Activated T-cell treated with anti-CD3 and anti-CD28 coated beads for 4 hours (primary cell): ENCODE results near the gene CLSTN1.
"Not testable (repeated sequence)": the region's sequence is repeated elsewhere in the genome, so short reads cannot be mapped to it uniquely, and the experiment has no call there.

ENCODE experiments used
- DNase-seq: peaks from one replicate; pipeline ENCODE4 v3.0.0-alpha.2; 2020

CLSTN1 gene

DNA sequence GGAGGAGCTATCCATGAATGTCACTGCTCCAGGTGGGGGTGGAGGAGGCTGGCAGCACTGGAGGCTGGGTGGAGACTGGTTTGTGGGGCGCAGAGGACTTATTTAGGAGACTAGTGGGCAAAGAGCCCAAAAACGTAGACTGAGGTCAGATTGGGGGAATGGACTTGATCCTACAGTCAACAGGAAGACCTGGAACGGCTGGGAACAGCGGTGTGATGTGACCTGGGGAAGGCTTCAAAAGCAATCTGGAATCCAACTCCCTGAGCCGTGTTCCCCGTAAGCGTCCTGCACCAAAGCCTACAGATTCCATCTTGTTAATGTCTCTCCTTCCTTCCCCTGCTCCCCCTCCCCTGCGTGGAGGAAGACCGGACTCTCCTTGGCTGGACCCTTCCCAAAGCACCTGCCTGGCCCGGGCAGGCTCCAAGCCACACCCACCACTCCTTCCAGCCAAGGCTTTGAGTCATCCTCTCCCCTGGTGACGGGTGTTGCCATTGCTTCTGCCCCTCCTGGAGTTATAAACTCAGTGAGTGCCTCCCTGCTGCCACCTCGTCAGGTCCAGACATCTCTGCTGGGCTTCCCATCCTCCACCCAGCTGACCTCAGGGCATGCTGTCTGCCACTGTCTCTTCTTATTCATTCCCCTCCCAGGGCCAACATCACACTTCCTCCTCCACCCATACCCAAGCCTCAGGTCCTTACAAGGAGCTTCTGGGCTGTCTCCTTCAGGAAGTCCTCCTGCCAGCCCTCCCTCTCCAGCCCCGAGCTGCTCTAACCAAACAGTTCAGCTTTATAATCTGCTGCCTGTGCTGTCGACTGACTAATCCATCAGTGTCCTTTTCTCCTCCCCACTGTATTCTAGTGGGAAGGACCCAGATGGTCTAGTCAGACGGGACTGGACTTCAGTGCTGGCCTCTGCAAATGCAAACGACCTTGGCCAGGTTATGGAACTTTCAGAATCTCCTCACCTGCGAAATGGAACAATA is 1.6 kb upstream of the CLSTN1 start:
- DNase-seq: no peak

DNA sequence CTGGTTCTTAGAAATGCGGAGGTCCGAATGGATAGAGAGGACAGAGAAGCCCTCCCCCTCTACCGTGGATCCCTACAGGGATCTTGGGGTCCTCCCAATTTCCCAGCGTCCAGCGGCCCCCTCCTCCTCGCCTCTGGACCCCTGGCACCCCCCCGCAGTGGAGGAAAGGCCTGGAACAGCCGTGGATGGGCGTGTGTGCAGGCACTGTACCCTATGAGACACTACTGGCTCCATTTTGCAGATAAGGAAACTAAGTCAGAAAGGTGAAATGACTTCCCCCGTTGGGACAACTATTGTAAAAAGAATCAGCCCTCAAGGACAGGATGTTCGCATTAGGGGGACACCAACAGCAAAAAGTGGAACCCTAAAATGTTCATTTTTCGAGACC is 931 bp upstream of the CLSTN1 start:
- no peak for DNase-seq

DNA sequence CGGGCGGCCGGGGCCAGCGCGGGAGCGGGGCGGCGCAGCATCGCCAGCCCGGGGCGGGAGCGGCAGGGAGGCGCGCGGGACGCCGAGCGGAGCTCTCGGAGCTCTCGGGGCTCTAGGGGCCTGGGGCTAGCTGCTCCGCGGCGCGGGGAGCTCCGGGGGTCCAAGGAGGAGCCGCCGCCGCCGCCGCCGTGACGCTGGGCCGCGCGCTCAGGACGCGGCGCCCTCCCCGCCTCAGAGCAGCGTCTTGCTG is 147 bp downstream of the CLSTN1 start:
- DNase-seq: no peak

DNA sequence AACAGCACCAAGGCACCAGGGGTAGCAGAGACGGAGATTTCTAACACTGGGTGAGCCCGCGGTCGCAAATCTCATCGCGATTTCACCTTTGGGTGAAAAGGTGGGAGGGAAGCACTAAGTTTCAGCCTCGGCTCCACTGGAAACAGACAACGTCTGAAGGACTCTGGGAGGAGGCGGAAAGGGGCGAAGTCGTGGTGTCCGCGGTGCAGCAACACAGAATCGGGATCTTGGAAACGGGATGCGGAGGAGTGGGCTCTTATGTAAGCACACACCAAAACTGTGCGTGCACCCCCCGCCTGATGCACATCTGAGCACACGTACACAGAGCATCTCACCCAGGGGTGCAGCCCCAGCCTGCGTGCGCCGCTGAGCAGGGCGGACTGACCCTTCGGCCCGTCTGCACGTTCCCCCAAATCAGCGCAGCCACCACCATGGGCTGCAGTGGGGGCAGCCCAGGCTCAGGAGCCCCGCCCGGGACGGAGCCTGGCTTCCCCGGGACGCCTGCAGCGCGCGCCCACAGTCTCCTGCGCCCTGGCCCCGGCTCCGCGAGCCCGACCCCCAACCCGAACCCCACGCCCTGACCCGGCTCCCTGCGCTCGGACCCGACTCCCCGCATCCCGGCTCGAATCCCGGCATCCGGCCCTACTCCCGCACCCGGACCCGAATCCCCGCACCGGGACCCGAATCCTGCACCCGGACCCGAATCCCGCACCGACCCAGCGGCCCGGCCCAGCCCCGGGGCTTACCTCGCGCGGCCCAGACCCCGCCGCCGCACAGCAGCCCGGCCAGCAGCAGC is 670 bp downstream of the CLSTN1 start:
- DNase-seq: no peak

DNA sequence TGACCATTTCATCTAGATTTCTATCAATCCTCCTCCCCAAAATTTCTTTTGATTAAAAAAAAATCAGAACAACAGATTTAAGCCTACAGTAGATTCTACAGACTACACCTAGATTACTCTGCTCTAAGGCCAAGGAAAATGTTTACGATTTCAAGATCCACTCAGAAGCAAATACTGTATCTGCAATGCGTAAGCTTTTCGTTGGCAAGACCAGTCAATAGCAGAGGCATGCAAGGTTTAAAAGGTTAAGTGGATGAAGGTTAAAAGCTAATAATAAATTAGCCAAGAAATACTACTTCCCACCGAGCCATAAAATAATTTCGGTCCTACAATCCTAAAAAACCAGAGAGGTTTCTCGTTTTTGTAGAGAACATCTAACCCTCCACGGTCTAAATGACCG is 1.3 kb downstream of the CLSTN1 start:
- no peak for DNase-seq

DNA sequence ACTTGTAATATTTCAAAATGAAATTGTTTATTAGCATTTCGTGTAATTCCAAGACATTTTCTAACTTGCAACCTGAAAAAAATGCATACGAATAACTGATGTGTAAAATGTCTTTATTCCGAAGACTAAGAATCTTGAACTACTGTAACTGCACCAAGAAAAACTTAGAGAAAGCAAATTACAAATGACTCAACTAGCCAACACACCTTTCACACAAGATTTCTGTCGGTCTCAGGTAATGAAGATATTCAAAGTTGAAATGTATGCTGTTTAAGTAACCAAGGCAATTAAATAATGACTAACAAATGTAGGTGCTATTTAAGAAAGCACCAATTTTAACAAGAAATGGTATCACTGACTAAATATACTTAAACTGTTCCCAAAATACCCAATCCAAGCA is 2.1 kb downstream of the CLSTN1 start:
- DNase-seq: no peak

DNA sequence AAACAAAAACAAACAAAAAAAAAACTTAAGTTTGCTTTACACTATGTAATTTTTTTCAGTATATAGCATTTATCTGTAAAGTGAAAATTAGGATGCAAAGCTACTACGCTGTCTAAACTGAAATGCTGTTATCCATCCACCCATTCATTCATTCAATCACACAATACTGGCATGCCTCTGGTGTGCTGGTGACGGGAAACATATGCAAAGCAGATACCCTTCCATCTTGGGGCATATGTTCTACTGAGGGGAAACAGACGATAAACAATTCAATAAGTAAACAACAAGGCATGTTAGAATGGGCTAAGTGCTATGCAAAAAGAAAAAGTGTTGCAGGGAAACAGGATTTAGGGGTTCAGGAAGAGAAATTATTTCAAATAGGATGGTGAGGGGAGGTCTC is 3.2 kb downstream of the CLSTN1 start:
- no peak for DNase-seq

DNA sequence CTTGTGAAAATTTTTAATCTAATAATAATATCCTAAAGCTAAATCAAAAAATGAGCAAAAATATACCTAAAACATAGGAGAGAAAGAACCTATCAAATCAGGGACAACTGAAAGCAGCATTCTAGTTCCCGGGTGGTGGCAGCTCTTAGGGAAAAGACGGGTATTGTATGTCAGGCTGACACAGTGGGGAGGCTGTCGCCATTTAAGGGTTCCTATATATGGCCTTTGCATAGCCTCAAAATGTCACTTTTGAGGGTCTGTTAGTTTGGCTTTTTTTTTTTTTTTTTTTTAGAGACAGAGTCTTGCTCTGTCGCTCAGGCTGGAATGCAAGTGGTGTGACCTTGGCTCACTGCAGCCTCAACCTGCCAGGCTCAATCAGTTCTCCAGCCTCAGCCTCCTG is 6.0 kb downstream of the CLSTN1 start:
- DNase-seq: no peak

DNA sequence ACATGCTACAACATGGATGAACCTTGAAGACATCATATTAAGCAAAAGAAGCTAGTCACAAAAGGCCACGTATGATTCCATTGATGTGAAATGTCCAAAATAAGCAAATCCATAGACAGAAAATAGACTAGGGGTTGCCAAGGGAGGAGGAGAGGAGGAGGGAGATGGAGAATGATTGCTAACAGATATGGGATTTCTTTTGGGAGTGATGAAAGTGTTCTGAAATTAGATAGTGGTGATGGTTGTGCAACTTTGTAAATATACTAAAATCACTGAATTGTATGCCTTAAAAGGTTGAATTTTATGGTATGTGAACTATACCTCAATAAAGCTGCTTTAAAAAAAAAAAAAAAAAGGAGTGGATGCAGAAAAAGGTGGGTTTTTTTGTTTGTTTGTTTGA is 7.6 kb downstream of the CLSTN1 start:
- DNase-seq: no peak

DNA sequence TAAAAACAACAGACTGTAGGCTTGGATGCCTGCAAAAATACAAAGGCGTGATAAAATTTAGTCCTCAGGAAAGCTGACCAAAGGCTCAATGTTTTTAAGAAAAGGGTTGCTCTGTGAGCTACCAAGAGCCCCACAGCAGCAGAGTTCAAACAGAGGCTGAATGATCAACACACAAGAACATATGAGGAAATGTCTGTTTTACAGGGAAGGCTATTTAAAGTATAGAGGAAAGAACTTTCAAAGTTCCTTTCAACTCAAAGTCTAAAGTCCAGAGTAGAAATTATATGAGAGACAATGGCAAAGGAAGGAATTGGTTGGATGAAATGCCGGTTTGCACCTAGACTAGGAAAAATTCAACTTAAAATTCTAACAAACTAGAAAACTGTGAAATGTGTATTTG is 8.6 kb downstream of the CLSTN1 start:
- no peak for DNase-seq

DNA sequence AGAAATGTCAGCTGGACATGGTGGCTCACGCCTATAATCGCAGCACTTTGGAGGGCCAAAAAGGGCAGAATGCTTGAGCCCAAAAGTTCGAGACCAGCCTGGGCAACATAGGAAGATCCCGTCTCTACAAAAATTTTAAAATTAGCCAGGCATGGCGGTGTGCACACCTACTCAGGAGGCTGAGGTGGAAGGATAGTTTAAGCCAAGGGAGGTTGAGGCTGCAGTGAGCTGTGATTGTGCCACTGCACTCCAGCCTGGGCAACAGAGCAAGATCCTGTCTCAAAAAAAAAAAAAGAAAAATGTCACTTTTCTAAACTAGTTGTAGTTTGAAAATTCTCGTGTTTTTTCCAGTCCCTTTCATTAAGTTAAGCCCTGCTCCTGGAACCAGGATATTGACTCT is 9.1 kb downstream of the CLSTN1 start:
- no peak for DNase-seq

DNA sequence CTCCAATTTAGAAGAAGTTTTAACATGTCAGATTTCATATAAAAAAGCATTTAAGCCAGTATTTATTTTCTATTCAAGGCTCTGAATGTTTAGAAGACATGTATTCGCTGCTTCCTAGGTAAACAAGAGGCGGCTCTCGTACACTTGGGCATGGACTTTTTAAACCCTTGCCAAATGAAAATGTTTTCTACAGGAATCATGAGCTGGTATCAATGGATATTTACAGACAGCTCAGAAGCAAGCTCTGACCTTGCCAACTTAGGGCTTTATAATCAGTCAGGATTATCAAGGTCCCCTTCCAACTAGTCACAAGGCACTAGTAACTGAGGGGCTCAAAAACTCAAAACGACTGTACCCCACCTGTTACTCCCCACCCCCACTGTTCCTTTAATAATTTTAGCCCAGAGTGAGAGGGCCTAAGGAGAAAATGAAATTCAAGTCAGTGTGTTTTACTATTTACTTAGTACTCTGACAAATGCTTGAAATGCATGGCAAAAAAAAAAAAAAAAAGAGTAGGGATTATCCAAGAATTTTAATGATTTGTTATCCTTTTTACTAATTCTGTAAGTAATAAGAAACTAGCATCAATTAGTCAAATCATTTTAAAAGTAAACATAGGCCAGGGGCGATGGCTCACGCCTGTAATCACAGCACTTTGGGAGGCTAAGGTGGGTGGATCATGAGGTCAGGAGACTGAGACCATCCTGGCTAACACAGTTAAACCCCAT is 12.4 kb downstream of the CLSTN1 start:
- DNase-seq: no peak

DNA sequence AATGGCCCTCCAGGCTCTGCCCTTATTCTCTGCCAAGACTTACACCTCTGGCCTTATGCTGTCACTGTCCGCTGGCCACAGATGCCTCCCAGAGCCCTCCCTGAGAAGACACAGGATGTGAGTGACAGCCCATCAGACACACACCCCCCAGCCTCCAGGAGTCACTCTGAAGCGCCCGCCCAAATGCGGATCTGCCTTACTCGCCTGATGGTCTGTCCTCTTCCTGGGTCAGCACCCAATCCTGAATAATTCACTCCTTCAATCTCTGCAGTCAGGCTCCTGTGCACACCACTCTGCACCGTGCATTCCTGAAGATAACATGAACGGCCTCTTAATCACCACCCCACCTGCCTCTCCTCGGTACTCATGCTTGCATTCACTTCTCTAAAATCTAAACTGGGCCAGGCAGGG is 14.7 kb downstream of the CLSTN1 start:
- no peak for DNase-seq

DNA sequence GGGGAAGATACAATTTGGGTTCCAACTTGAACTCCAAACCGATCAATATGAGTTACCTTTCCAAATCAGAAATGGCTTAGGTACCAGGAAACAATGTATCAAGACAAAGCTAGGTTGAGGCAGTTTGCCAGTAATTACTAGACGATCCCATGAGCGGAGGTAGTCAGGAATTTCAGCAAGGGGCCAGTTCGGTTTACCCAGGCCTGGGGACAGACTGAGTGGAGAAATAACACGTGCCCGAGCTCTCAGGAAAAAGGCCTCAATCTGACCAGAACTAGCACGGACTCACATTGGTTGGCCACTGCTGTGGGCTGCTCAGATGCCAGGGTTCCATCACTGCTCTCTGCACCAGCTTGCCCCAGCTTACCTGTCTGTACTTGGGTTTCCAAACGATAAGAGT is 15.3 kb downstream of the CLSTN1 start:
- no peak for DNase-seq

DNA sequence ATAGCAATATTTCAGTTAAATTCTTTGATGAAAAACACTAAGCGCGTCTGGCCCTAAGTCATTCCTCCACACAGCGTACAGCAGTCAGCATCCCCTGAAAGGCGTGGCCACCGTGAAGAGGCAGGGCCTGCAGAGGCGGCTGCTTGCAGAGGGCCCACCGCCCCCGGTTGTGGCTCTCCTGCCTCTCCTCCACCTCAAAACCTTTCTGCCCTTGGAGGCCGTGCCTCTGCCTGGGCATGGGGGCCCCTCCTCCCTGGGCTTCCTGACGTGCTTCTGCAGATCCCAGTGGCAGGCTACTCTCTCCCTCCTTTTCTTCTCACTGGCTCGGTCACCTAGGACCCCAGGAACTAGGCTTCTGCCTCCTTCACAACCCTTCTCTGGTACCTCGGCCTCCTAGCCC is 16.2 kb downstream of the CLSTN1 start:
- DNase-seq: no peak

DNA sequence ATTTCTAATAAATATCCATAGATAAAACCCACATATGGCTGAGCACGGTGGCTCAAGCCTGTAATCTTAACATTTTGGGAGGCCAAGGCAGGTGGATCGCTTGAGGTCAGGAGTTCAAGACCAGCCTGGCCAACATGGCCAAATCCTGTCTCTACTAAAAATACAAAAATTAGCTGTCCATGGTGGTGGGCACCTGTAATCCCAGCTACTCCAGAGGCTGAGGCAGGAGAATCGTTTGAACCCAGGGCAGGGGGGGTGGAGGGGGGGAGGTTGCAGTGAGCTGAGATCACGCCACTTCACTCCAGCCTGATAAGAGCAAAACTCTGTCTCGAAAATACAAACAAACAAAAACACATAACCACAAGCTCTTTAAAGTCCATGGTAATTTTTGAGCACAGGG is 17.8 kb downstream of the CLSTN1 start:
- not testable (repeated sequence) for DNase-seq

DNA sequence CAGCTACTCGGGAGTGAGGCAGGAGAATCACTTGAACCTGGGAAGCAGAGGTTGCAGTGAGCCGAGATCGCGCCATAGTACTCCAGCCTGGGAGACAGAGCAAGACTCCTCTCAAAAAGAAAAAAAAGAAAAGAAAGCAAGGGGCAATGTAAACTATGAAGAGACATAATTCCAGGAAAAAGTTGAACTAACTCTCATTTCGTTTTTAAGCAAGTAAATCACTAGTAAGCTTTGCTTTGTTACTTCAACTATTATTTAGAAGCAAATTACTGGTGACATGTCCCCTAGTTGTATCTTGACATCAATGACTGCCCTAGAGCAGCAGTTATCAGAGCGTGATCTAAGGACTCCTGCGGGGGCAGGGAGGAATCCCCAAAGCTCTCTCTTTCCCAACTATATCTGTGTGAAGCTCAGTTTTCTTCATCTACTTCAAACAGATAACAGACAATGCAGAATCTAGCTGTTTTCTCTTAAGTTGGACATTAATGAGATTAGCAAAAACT is 18.7 kb downstream of the CLSTN1 start:
- DNase-seq: no peak

DNA sequence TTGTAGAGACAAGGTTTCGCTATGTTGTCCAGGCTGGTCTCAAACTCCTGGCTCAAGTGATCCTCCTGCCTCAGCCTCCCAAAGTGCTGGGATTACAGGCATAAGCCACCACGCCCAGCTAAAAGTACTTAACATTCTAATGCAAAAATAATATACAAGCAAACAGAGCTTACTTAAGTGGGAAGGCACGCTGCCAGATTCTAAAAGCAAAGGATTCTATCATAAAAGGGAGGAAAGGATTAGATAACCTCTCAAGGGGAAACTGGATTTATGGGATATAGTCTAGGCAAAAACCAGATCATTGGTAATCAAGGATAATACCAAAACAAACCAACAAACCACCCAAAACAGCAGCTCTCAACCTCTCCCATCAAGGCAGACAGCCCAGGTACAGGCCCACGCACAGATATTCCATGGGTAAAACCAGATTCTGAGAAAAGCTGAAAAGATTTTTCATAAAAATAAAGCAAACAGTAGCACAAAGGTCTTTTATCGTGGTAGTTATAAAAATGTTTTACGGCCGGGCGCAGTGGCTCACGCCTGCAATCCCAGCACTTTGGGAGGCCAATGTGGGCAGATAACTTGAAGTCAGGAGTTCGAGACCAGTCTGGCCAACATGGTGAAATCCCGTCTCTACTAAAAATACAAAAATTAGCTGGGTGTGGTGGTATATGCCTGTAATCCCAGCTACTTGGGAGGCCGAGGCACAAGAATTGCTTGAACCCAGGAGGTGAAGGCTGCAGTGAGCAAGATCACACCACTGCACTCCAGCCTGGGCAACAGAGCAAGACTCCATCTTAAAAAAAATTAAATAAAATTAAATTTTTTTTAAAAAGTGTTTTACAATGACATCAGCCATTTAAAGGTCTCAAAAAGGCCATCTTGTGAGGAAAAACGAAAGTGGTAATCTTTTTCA is 20.5 kb downstream of the CLSTN1 start:
- DNase-seq: not testable (repeated sequence)

DNA sequence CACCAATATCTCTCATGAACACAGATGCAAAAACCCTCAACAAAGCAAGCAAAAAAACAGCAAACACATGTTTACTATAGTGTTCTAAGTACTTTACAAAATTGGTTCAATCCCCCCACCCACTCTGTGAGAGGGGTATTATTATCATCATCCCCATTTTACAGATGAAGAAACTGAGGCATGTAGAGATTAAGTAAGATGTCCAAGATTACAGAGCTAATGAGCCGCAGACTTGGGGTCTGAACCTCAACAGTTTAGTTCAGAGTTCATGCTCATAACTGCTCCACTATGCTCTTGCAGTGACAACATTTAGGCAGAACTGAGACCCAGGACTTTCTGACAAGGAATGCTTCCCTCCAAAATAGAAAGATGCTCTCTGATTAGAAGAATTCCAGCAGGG is 21.9 kb downstream of the CLSTN1 start:
- no peak for DNase-seq

DNA sequence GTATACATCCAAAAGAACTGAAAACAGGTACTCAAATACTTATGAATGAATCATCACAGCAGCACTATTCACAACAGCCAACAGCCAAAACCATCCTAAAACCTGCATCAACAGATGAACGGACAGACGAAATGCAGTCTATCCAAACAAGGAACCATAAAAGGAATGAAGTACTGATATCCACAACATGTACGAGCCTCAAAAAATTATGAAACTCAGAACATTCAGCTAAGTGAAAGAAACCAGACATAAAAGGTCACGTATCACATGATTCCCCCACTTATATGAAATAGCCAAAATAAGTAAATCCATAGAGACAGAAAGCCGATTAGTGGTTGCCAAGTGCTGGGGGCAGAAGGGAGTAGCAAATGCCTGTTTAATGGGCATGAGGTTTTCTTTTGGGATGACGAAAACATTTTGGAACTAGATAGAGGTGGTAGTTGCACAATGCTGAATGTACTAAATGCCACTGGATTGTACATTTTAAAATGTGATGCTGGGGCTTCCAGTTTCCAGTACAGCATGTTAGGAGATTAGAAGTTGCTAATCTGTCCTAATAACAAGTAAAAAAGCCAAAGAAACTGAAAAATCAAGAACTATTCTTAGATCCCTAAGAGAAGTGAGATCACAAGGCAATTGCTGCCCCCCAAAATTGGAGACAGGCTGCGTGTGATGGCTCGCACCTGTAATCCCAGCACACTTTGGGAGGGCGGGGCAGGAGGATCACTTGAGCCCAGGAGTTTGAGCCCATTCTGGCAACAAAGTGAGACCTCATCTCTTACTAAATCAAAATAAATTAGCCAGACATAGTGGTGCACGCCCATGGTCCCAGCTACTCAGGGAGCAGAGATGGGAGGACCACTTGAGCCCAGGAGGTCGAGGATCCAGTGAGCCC is 25.3 kb downstream of the CLSTN1 start:
- DNase-seq: no peak

DNA sequence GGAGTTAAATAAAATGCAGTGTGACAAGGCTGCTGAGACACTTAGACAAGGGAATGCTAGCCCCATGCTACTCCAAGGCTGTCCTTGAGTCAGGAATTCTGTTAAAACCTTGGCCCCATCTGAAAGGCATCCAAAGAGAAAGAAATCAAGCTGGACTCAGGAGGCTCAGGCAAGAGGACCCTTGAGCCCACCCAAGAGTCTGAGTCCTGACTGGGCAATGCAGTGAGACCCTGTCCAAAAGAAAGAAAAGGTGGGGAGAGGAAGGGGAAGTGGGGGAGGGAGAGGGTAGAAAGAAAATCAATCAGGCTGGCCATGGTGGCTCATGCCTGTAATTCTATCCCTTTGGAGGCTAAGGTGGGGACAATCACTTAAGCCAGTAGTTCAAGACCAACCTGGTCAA is 26.7 kb downstream of the CLSTN1 start:
- no peak for DNase-seq
